Tibial nerve (tissue), 4 donors: ENCODE data around the gene DNAJB6. TPM values are rescaled to one million over a fixed set of nuclear protein-coding genes. Genes with fewer than 3 reads are reported as not detected.

Experiments used
- DNase-seq, 2 donors: peaks; one replicate each; pipeline ENCODE4 v3.0.0-alpha.2; 2019; ENCODE audit warnings: low spot score in 2 of 2
- H3K27ac ChIP-seq, 4 donors: fragments of 200-600 bp; sonication (generic) in 3 of 4; one replicate each; pipeline ENCODE4 v1.5.1; 2017 to 2019; ENCODE audit warnings: mild to moderate bottlenecking in 1 of 4
- H3K27me3 ChIP-seq, 2 donors: fragments of 200-600 bp; sonication (generic) in 1 of 2; one replicate each; pipeline versions ENCODE4 v1.5.1 to v1.6.0; 2017 to 2019
- H3K36me3 ChIP-seq, 3 donors: fragments of 200-600 bp; sonication (generic); one replicate each; pipeline ENCODE4 v1.5.1; 2018 to 2019
- H3K4me1 ChIP-seq, 4 donors: fragments of 200-600 bp; sonication (generic) in 3 of 4; one replicate each; pipeline ENCODE4 v1.5.1; 2017 to 2019
- H3K4me3 ChIP-seq, 4 donors: fragments of 200-600 bp; sonication (generic) in 3 of 4; one replicate each; pipeline ENCODE4 v1.5.1; 2017 to 2019; ENCODE audit warnings: mild to moderate bottlenecking in 1 of 4, moderate library complexity in 1 of 4
- H3K9me3 ChIP-seq, 4 donors: fragments of 200-600 bp; sonication (generic) in 3 of 4; one replicate each; pipeline ENCODE4 v1.5.1; 2017 to 2019
- CTCF ChIP-seq, 5 experiments: fragments of 200-600 bp in 3 of 5; fragments of 450-650 bp in 2 of 5; sonication (generic) in 3 of 5; IDR thresholded peaks; one replicate each; pipeline ENCODE4 v1.5.1; 2016 to 2019; ENCODE audit warnings: antibody characterized with exemption in 5 of 5, mild to moderate bottlenecking in 3 of 5, moderate library complexity in 2 of 5
- EP300 ChIP-seq, 2 donors: sonication (generic); formaldehyde crosslinking; IDR thresholded peaks; one replicate each; pipeline ENCODE4 v1.6.1; 2017; ENCODE audit warnings: antibody characterized with exemption in 2 of 2, mild to moderate bottlenecking in 1 of 2
- POLR2A ChIP-seq, 2 donors: fragments of 450-650 bp; IDR thresholded peaks; one replicate each; pipeline ENCODE4 v1.6.1; 2017; ENCODE audit warnings: antibody characterized with exemption in 2 of 2, mild to moderate bottlenecking in 2 of 2, moderate library complexity in 2 of 2
- WGBS, 2 donors: methylation state at CpG; one replicate each; pipeline ENCODE4 v1.1.5; 2018; 5-methylcytosine and 5-hydroxymethylcytosine counted together
- total RNA-seq, 4 donors: library from RNA; depleted of rRNA; stranded (reverse); fragments of >200 nt; gene quantifications; one replicate each; pipeline ENCODE4 v1.1.0, GENCODE V29; 2016

The DNAJB6 gene
- total RNA-seq, 4 donors from 2014 or later, result 85.5 to 106 (median 96.9) TPM

GRCh38 chr7:157416011-157416410 lies 79.2 kb downstream of the DNAJB6 start:
- Histone ChIP-seq H3K27ac (no peak overlapping the region), H3K9me3 (no peaks in the 10 kb centered on the region), H3K27me3 (no peaks in the 10 kb centered on the region), H3K4me3 (no peak overlapping the region), H3K36me3 (peaks cover 0 to 91% (median 0%) of the 10 kb centered on the region in 3 donors), H3K4me1 (no peaks in the 10 kb centered on the region)
- 94 to 96% methylated on average over 30 of the region's 30 CpGs for WGBS, 2 donors
- no peak for TF ChIP-seq EP300 (IDR thresholded peaks at IDR 0.05)
- TF ChIP-seq POLR2A (IDR thresholded peaks at IDR 0.05), result no peak
- TF ChIP-seq CTCF (IDR thresholded peaks at IDR 0.05), result no peak
- no peak for DNase-seq

- Histone ChIP-seq H3K27ac (no peak overlapping the region), H3K4me1 (no peaks in the 10 kb centered on the region), H3K9me3 (no peaks in the 10 kb centered on the region), H3K27me3 (no peaks in the 10 kb centered on the region), H3K4me3 (no peak overlapping the region), H3K36me3 (peaks cover 0 to 74% (median 0%) of the 10 kb centered on the region in 3 donors)
- DNase-seq, result no peak
- WGBS, 2 donors, result 90 to 92% methylated on average over 38 of the region's 41 CpGs
- TF ChIP-seq POLR2A (IDR thresholded peaks at IDR 0.05) (no peak), EP300 (IDR thresholded peaks at IDR 0.05) (no peak), CTCF (IDR thresholded peaks at IDR 0.05) (no peak)
These were observed 81.6 kb downstream of the DNAJB6 start for GRCh38 chr7:157418204-157419034.

- Histone ChIP-seq H3K9me3 (no peaks in the 10 kb centered on the region), H3K27me3 (no peaks in the 10 kb centered on the region), H3K36me3 (peaks cover 0 to 69% (median 0%) of the 10 kb centered on the region in 3 donors), H3K4me1 (no peaks in the 10 kb centered on the region), H3K4me3 (no peak overlapping the region), H3K27ac (no peak overlapping the region)
- WGBS, 2 donors, result 81 to 82% methylated on average over 6 to 8 of the region's 8 CpGs
- no peak for DNase-seq
- TF ChIP-seq EP300 (IDR thresholded peaks at IDR 0.05) (no peak), CTCF (IDR thresholded peaks at IDR 0.05) (no peak), POLR2A (IDR thresholded peaks at IDR 0.05) (no peak)
These were observed 82.2 kb downstream of the DNAJB6 start for GRCh38 chr7:157419035-157419293.

- 90 to 93% methylated on average over 18 to 19 of the region's 23 CpGs for WGBS, 2 donors
- H3K4me3 ChIP-seq, result no peak overlapping the region
- TF ChIP-seq EP300 (IDR thresholded peaks at IDR 0.05), result no peak
- H3K4me1 ChIP-seq, result no peaks in the 10 kb centered on the region
- peaks cover 0 to 36% (median 0%) of the 10 kb centered on the region in 3 donors for H3K36me3 ChIP-seq
- no peaks in the 10 kb centered on the region for H3K27me3 ChIP-seq
- H3K9me3 ChIP-seq, result no peaks in the 10 kb centered on the region
- H3K27ac ChIP-seq, result no peak overlapping the region
- DNase-seq, result no peak
These were observed 85.5 kb downstream of the DNAJB6 start for GRCh38 chr7:157422279-157422678.

GRCh38 chr7:157423348-157423747 lies 86.5 kb downstream of the DNAJB6 start:
- Histone ChIP-seq H3K36me3 (peaks cover 0 to 25% (median 0%) of the 10 kb centered on the region in 3 donors), H3K27ac (no peak overlapping the region), H3K4me3 (no peak overlapping the region), H3K9me3 (no peaks in the 10 kb centered on the region), H3K4me1 (no peaks in the 10 kb centered on the region), H3K27me3 (no peaks in the 10 kb centered on the region)
- 45% methylated on average over 12 of the region's 12 CpGs for WGBS, 2 donors
- no peak for TF ChIP-seq EP300 (IDR thresholded peaks at IDR 0.05)
- no peak for TF ChIP-seq POLR2A (IDR thresholded peaks at IDR 0.05)
- no peak for TF ChIP-seq CTCF (IDR thresholded peaks at IDR 0.05)
- DNase-seq, result no peak
